Esophagus muscularis mucosa (tissue), 4 donors: ENCODE results near the gene PSORS1C1. TPM values are rescaled to one million over a fixed set of nuclear protein-coding genes. Genes with fewer than 3 reads are reported as not detected.

Experiments used
- DNase-seq: peaks from one replicate; pipeline ENCODE4 v3.0.0-alpha.2; 2017; ENCODE audit errors: extremely low spot score
- H3K27ac ChIP-seq, 4 donors: fragments of 200-600 bp; sonication (generic); replicated peaks in 1 of 4; 1 replicate in 3 of 4; 2 replicates in 1 of 4; pipeline ENCODE4 v1.5.1; 2016 to 2019; ENCODE audit warnings: mild to moderate bottlenecking in 1 of 4
- H3K27me3 ChIP-seq, 4 donors: fragments of 200-600 bp; sonication (generic); one replicate each; pipeline versions ENCODE4 v1.5.1 to v1.6.0; 2016 to 2019
- H3K36me3 ChIP-seq, 4 donors: fragments of 200-600 bp; sonication (generic); one replicate each; pipeline ENCODE4 v1.5.1; 2016 to 2019
- H3K4me1 ChIP-seq, 4 donors: fragments of 200-600 bp; sonication (generic); one replicate each; pipeline ENCODE4 v1.5.1; 2016 to 2019
- H3K4me3 ChIP-seq, 4 donors: fragments of 200-600 bp; sonication (generic); 1 replicate in 2 of 4; 2 replicates in 2 of 4; pipeline ENCODE4 v1.5.1; 2016 to 2019; ENCODE audit warnings: mild to moderate bottlenecking in 4 of 4, moderate library complexity in 1 of 4
- H3K9me3 ChIP-seq, 4 donors: fragments of 200-600 bp; sonication (generic); 1 replicate in 3 of 4; 2 replicates in 1 of 4; pipeline ENCODE4 v1.5.1; 2016 to 2019
- CTCF ChIP-seq, 3 experiments: fragments of 200-600 bp in 2 of 3; fragments of 450-650 bp in 1 of 3; sonication (generic) in 2 of 3; IDR thresholded peaks; one replicate each; pipeline ENCODE4 v1.5.1; 2017 to 2019; ENCODE audit warnings: antibody characterized with exemption in 3 of 3, mild to moderate bottlenecking in 2 of 3, moderate library complexity in 1 of 3
- EP300 ChIP-seq: sonication (generic); formaldehyde crosslinking; IDR thresholded peaks from one replicate; pipeline ENCODE4 v1.6.1; 2017; ENCODE audit warnings: antibody characterized with exemption
- POLR2A ChIP-seq: fragments of 450-650 bp; IDR thresholded peaks from one replicate; pipeline ENCODE4 v1.6.1; 2017; ENCODE audit warnings: antibody characterized with exemption, moderate library complexity, mild to moderate bottlenecking, low read depth
- POLR2AphosphoS5 ChIP-seq, 2 donors: sonication (generic); formaldehyde crosslinking; IDR thresholded peaks; one replicate each; pipeline ENCODE4 v1.6.1; 2017; ENCODE audit warnings: antibody characterized with exemption in 2 of 2
- WGBS: methylation state at CpG from one replicate; pipeline ENCODE4 v1.1.5; 2018; 5-methylcytosine and 5-hydroxymethylcytosine counted together
- intact Hi-C: fragments of 100-400 bp; cut with DNase I; formaldehyde crosslinking; loops from one replicate; pipeline ENCODE4 v1.15.1; 2023
- total RNA-seq, 4 donors: library from RNA; depleted of rRNA; stranded (reverse); fragments of >200 nt; gene quantifications; one replicate each; pipeline versions ENCODE4 v1.1.0 to v1.2.1, GENCODE V29; 2016

Gene PSORS1C1
- total RNA-seq, 4 donors from 2014 or later, result 0.34 to 1.2 (median 1.1) TPM

DNA sequence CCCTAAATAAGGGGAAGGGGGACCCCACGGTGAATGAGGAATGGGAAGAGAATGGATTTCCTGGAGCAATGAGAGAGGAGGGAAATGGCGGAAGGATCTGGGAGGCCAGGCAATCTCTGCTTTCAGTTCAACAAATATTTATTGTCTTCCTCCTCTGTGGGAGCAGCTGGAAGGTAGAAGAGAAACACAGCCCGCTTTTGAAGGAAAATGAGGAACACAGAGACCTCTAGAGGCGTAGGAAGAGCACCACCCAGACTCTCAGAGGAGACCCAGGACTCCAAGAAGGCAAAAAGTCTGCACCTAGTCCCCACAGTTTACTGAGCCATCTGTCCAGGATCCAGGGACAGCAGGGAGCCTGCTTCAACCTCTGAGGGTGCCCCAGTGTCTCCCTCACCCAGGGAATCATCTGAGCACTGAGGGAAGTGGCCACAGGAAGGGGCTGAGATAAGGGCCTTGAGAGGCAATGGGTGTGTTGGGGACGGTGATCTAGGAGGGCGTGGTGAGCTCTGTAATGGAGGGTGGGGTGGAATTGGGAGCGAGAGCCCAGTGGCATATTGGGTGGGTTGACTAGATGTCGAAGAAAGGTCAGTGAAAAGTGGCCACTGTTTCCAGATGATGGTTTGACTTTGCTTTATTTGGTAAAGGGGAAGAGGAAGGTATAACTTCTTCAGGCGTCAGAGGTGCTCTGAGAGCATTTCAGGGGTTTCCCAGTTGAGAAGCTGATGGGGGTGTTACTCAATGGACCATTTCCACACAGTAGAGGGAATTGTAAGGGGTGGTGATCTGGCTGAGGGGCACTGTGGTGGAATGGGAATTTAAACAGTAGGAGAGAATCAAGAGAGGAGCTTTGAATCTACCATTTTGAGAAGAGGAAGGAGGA is 610 bp downstream of the PSORS1C1 start:
- H3K4me3 ChIP-seq, result peak overlapping the region; percentile 25 to 51 (median 36)
- H3K9me3 ChIP-seq, result no peaks in the 10 kb centered on the region
- H3K36me3 ChIP-seq, result no peaks in the 10 kb centered on the region
- no peaks in the 10 kb centered on the region for H3K27me3 ChIP-seq
- 75% methylated on average over 9 of the region's 9 CpGs for WGBS
- H3K4me1 ChIP-seq, result peaks cover 36 to 50% (median 42%) of the 10 kb centered on the region in 4 donors
- H3K27ac ChIP-seq, result peak overlapping the region; percentile 62 to 79 (median 71)
- DNase-seq, result no peak
- intact Hi-C loops, result no loop called here
- no peak for TF ChIP-seq CTCF (IDR thresholded peaks at IDR 0.05)
- no peak for TF ChIP-seq POLR2A
- TF ChIP-seq POLR2AphosphoS5 (IDR thresholded peaks at IDR 0.05), result no peak
- TF ChIP-seq EP300, result no peak

DNA sequence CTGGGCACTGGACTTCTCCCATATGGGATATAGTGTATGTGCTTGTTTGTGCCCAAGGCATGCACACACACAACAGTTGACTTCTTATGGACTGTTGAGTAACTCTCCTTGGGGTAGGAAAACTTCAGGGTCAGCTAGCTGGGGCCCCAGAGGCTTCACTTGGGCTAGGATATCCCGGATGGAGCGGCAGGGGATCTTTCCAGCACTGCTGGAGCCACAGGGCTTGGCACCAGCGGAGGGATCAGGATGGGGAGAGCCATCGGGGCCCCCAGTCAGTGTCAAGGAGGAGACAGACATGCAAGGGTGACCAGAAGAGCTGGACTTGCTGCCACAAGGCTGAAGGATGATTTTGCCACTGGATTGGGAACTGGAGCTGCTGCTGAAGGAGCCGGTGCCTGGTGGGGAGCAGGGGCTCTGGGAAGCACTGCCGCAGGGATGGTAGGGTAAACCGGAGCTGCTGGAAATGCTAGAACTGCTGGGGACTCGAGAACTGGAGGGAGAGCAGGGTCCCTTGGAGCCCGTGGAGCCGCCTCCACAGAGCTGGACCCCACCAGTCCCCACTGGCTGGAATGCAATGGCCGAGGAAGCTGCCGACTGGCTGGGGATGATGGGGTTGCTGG is 1.5 kb downstream of the PSORS1C1 start:
- Histone ChIP-seq H3K36me3 (no peaks in the 10 kb centered on the region), H3K27me3 (no peaks in the 10 kb centered on the region), H3K27ac (peak overlapping the region in 2 of 4 donors; percentile 27 to 62), H3K4me3 (no peak overlapping the region), H3K9me3 (no peaks in the 10 kb centered on the region), H3K4me1 (peaks cover 36 to 50% (median 42%) of the 10 kb centered on the region in 4 donors)
- intact Hi-C loops, result no loop called here
- no peak for TF ChIP-seq CTCF (IDR thresholded peaks at IDR 0.05)
- no peak for DNase-seq
- 90% methylated on average over 11 of the region's 12 CpGs for WGBS

DNA sequence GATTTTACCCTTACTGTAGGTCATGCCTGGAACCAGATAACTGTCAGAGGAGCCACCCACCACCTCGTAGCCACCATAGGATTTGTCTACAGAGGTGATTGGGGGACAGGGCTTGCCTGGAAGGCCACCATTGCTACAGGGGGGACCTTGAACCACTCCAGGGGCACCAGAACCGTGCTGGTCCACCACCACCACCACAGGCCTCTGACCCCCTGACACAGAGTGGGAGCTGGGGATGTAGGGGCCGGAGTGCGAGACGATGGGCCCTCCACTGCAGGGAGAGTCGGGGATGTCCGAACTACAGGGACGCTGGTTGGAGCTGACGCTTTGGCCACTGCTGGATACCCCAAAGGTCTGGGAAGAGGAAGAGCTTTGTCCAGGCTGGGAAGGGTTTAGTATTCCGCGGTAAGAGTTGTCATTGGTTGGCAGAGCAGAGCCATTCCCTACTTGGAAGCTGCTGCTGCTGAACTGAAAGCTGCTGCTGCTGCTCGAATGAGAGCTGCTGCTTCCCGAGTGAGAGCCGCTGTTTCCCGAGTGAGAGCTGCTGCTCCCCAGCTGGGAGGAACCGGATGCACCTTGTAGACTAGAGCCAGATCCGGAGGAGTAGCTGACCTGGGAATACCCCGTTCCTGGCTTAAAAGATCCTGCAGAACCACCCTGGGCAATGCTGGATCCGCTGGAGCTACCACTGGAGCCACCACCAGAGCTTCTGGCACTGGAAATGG is 2.2 kb downstream of the PSORS1C1 start:
- DNase-seq, result no peak
- peak overlapping the region; percentile 28 to 41 (median 36) for H3K4me3 ChIP-seq
- H3K9me3 ChIP-seq, result no peaks in the 10 kb centered on the region
- no peaks in the 10 kb centered on the region for H3K27me3 ChIP-seq
- H3K27ac ChIP-seq, result peak overlapping the region in 2 of 4 donors; percentile 27 to 62
- 87% methylated on average over 7 of the region's 19 CpGs for WGBS
- H3K36me3 ChIP-seq, result no peaks in the 10 kb centered on the region
- intact Hi-C loops, result no loop called here
- TF ChIP-seq CTCF (IDR thresholded peaks at IDR 0.05) (no peak), EP300 (no peak), POLR2A (no peak), POLR2AphosphoS5 (IDR thresholded peaks at IDR 0.05) (peak in 1 of 2 donors; percentile 8)
- peaks cover 36 to 54% (median 44%) of the 10 kb centered on the region in 4 donors for H3K4me1 ChIP-seq

DNA sequence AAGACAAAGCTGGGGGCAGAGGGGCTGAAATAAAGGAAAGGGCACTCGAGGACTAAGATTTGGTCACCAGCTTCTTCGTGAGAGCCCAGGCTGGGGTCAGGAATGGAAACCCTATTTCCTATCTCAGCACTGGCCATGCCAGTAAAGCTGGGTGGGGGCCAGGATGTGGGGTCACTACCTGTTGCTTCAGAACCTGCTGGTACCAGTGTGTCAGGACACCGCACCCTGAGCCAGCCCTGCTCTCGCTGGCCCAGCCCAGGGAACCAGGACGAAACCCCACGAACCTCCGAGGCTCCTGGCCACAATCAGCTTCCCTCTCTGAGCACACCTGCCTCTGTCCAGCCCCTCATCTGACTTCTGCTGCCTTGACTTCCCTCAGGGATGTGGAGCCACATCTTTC is 3.6 kb downstream of the PSORS1C1 start:
- Histone ChIP-seq H3K4me3 (no peak overlapping the region), H3K4me1 (peaks cover 42 to 68% (median 57%) of the 10 kb centered on the region in 4 donors), H3K9me3 (no peaks in the 10 kb centered on the region), H3K36me3 (no peaks in the 10 kb centered on the region), H3K27me3 (no peaks in the 10 kb centered on the region), H3K27ac (no peak overlapping the region)
- DNase-seq, result no peak
- TF ChIP-seq CTCF (IDR thresholded peaks at IDR 0.05) (no peak), POLR2A (no peak), POLR2AphosphoS5 (IDR thresholded peaks at IDR 0.05) (no peak), EP300 (no peak)
- intact Hi-C loops, result no loop called here
- WGBS, result 84% methylated on average over 5 of the region's 7 CpGs
